Psoas muscle (tissue), 8 donors: ENCODE results near the gene SEC14L6. TPM values are rescaled to one million over a fixed set of nuclear protein-coding genes. Genes with fewer than 3 reads are reported as not detected.

Experiments used
- ATAC-seq, 4 donors: fragments of 200-7000 bp; cut with Tn5 transposase; one replicate each; pipeline ENCODE4 v1.9.1; 2020; ENCODE audit warnings: moderate library complexity in 3 of 4, mild to moderate bottlenecking in 2 of 4
- DNase-seq, 2 donors: peaks; one replicate each; pipeline ENCODE4 v3.0.0-alpha.2; 2020
- H3K27ac ChIP-seq: fragments of 200-600 bp; one replicate; pipeline ENCODE4 v1.8.0; 2022
- H3K27me3 ChIP-seq, 3 donors: fragments of 200-600 bp in 1 of 3; one replicate each; pipeline versions ENCODE4 v1.6.1 to v1.8.0; 2013 to 2022; ENCODE audit warnings: low read length in 2 of 3, mild to moderate bottlenecking in 2 of 3, moderate library complexity in 1 of 3; ENCODE audit not compliant: insufficient read depth in 3 of 3
- H3K36me3 ChIP-seq, 2 donors: fragments of 200-600 bp in 1 of 2; one replicate each; pipeline versions ENCODE4 v1.6.1 to v1.8.0; 2013 to 2022; ENCODE audit warnings: low read depth in 1 of 2, mild to moderate bottlenecking in 1 of 2, moderate library complexity in 1 of 2; ENCODE audit not compliant: insufficient read depth in 1 of 2
- H3K4me1 ChIP-seq: fragments of 200-600 bp; one replicate; pipeline ENCODE4 v1.8.0; 2022
- H3K4me3 ChIP-seq: fragments of 200-600 bp; one replicate; pipeline ENCODE4 v1.8.0; 2022; ENCODE audit warnings: mild to moderate bottlenecking
- H3K9me3 ChIP-seq: fragments of 200-600 bp; one replicate; pipeline ENCODE4 v1.8.0; 2022
- WGBS, 3 donors: extraction: QIAGEN DNeasy Blood & Tissue Kit; methylation state at CpG; one replicate each; pipeline versions ENCODE4 v1.1.6 to v1.1.7; 2013; 5-methylcytosine and 5-hydroxymethylcytosine counted together
- intact Hi-C, 2 donors: fragments of 100-400 bp; cut with DNase I; formaldehyde crosslinking; loops; one replicate each; pipeline versions ENCODE4 v1.11.0 to v1.14.2; 2022
- polyA plus RNA-seq, 3 donors: library from polyadenylated mRNA; stranded (reverse); fragments of 200-250 nt; gene quantifications; one replicate each; pipeline ENCODE4 v1.2.3, GENCODE V29; 2013
- total RNA-seq, 4 donors: library from RNA; stranded (reverse); fragmentation: NEBNext Ultra II Directional in 2 of 4; extraction: Animal tissue kit (Norgen Biotek cat#: 25700) in 2 of 4; gene quantifications; one replicate each; pipeline versions ENCODE4 v1.2.1 to v1.2.4, GENCODE V29; 2021 to 2023
- TF ChIP-seq, protein P1 (sequence below): fragments of 200-600 bp; IDR thresholded peaks from one replicate; pipeline ENCODE4 v1.8.0; 2022; ENCODE audit warnings: antibody characterized with exemption
- donor health status: healthy with polysubstance abuse.
- donor health status: DM: no; HTN: no; CAD: no; lungs with moderate emphysema.
- donor health status: Bipolar disorder and iron deficiency.
- donor health status: healthy.
- donor health status: DM: yes; HTN: yes; CAD: no.
- donor health status: DM: no; HTN: no; CAD: no.
- donor health status: DM: no; HTN: no; CAD: no.
- donor health status: DM: yes; HTN: yes; CAD: no.

The SEC14L6 gene
- total and polyA plus RNA-seq, 7 donors, result not detected

DNA sequence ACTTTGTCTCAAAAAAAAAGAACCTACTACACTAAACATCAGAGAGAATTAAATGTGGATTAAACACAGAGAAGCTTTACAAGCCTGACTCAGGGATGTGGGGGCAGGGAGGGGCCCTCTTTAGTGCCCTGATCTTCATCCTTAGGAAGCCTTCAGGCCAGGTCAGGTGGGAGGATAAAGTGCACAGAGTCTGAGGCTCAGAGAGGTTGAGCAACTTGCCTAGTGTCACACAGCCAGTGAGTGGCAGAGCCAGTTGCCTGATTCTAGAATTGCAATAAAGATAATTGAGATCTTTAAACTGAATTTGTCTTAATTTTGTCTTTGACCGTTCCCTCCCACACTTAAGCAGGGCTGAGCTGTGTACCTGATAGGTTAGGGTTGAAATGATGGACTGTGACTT is 7.2 kb downstream of the SEC14L6 start:
- Histone ChIP-seq H3K27ac (no peak overlapping the region), H3K36me3 (no peaks in the 10 kb centered on the region), H3K27me3 (peaks cover 0 to 38% (median 6%) of the 10 kb centered on the region in 3 donors), H3K4me1 (peaks cover 5% of the 10 kb centered on the region), H3K4me3 (no peak overlapping the region), H3K9me3 (no peaks in the 10 kb centered on the region)
- ATAC-seq, result no peak
- no peak for DNase-seq
- 85 to 100% (median 88%) methylated on average over 1 of the region's 1 CpG for WGBS, 3 donors
- intact Hi-C loops, result no loop called here
- TF ChIP-seq, protein P1, sequence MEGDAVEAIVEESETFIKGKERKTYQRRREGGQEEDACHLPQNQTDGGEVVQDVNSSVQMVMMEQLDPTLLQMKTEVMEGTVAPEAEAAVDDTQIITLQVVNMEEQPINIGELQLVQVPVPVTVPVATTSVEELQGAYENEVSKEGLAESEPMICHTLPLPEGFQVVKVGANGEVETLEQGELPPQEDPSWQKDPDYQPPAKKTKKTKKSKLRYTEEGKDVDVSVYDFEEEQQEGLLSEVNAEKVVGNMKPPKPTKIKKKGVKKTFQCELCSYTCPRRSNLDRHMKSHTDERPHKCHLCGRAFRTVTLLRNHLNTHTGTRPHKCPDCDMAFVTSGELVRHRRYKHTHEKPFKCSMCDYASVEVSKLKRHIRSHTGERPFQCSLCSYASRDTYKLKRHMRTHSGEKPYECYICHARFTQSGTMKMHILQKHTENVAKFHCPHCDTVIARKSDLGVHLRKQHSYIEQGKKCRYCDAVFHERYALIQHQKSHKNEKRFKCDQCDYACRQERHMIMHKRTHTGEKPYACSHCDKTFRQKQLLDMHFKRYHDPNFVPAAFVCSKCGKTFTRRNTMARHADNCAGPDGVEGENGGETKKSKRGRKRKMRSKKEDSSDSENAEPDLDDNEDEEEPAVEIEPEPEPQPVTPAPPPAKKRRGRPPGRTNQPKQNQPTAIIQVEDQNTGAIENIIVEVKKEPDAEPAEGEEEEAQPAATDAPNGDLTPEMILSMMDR, result no peak

DNA sequence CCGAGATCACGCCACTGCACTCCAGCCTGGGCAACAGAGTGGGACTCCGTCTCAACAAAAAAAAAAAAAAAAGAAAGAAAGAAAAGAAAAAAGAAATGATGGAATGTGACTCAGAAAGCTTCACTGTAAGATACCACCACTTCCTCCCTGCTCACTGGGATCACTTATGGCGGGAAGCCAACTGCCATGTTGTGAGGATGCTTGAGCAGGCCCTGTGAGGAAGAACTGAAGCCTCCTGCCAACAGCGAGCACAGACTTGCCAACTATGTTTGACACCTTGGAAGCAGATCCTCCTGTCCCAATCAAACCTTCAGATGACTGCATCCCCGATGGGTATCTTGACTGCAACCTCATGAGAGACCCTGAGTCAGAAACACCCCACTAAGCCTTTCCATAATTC is 8.3 kb downstream of the SEC14L6 start:
- no peak overlapping the region for H3K4me3 ChIP-seq
- no peaks in the 10 kb centered on the region for H3K9me3 ChIP-seq
- H3K27me3 ChIP-seq, result peaks cover 0 to 27% (median 3%) of the 10 kb centered on the region in 3 donors
- DNase-seq (no peak), ATAC-seq (no peak)
- TF ChIP-seq, protein P1, result no peak
- H3K27ac ChIP-seq, result no peak overlapping the region
- no peaks in the 10 kb centered on the region for H3K36me3 ChIP-seq
- 84 to 86% (median 86%) methylated on average over 6 of the region's 6 CpGs for WGBS, 3 donors
- H3K4me1 ChIP-seq, result peaks cover 5% of the 10 kb centered on the region
- intact Hi-C loops, result no loop called here

DNA sequence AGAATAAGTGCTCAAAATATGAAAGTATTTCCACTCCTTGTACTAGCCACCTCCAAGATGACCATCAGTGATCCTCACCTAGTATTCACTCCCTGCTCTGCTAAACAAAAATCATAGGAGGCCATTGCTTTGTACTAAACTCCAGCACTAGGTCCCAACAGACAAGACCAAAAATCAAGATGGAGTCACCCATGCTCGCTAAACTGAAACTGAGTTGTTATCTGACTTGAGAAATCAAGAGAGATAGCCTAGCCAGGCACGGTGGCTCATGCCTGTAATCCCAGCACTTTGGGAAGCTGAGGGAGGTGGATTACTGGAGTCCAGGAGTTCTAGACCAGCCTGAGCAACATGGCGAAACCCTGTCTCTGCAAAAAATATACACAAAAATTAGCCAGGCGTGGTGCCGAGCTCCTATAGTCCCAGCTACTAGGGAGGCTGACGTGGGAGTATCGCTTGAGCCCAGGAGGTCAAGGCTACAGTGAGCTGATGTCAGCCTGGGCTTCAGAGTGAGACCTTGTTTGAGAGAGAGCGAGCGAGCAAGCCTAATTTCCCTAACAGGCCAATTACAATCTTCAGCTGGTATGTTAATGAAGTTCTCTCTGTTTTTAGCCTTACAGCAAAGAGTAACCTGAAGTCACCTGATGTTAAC is 9.3 kb downstream of the SEC14L6 start:
- TF ChIP-seq, protein P1, result no peak
- no peak for ATAC-seq
- Histone ChIP-seq H3K27ac (no peak overlapping the region), H3K9me3 (no peaks in the 10 kb centered on the region), H3K4me1 (peaks cover 4% of the 10 kb centered on the region), H3K27me3 (peaks cover 0 to 16% (median 0%) of the 10 kb centered on the region in 3 donors), H3K36me3 (no peaks in the 10 kb centered on the region), H3K4me3 (no peak overlapping the region)
- no peak for DNase-seq
- 82 to 86% (median 85%) methylated on average over 9 of the region's 9 CpGs for WGBS, 3 donors
- intact Hi-C loops, result no loop called here

DNA sequence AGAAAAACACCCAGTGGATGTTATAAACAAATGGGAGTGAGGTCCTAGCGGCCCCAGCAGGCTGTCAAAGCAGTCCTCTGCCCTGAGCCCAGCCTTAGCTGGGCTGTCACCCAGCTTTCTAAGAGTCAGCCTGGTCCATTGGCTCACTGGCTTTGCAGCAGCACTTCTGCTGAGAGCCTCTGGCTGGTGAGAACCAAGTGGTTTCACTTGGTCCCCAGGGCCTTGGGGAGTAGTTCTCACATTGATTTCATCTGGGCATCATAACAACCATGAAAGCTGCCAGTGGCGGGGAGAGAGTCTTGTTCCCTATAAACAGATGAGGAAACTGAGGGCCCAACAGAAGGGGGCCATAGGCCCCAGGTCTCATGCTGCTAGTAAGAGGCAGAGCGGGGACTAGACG is 11.4 kb downstream of the SEC14L6 start:
- whole genome bisulfite sequencing, 3 donors, result 84 to 92% (median 84%) methylated on average over 4 of the region's 4 CpGs
- DNase-seq (no peak), ATAC-seq (no peak)
- Histone ChIP-seq H3K27me3 (peaks cover 0 to 6% (median 0%) of the 10 kb centered on the region in 3 donors), H3K4me1 (no peaks in the 10 kb centered on the region), H3K36me3 (no peaks in the 10 kb centered on the region), H3K27ac (no peak overlapping the region), H3K4me3 (no peak overlapping the region), H3K9me3 (no peaks in the 10 kb centered on the region)
- TF ChIP-seq, protein P1, result no peak
- intact Hi-C loops, result no loop called here
